NCI-H1436 (cell line): ENCODE results near the gene ADCY7.

Source experiments
- DNase-seq: peaks from one replicate; lab custom pipeline; 2025; lab: John Stamatoyannopoulos, UW

ADCY7 gene

DNA sequence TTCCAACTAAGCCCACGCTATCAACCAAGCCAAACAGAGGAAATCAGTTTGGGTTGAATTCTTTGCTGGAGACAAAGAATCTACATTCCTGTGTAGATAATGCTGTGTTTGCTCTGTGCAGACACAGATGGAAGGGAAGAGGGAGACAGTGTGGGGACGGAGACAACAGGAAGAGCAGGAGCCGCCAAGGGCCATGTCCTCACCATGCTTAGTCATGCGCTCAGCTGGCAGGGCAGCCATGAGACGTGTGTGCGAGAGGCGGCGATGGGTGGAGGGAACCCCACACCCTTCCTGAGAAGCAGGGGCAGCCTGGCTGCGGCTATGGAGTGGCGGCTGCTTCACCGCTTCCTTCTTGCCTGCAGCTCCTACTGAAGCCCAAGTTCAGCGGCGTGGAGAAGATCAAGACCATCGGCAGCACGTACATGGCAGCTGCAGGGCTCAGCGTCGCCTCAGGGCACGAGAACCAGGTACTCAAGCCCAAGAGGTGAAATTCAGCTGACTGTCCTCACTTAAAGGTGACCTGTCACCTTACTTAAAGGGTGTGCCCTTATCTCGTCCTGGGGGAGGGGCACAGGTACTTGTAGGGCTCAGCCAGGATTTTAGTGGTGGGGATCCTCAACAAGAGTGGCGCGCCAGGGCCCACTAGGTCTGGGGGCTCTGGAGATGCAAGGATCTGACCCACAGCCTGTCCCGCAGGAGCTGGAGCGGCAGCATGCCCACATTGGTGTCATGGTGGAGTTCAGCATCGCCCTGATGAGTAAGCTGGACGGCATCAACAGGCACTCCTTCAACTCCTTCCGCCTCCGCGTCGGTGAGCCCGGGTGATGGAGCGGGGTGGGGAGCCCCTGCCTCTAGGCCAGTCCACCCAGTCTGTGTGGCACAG, 47.5 kb downstream of the ADCY7 start:
- DNase-seq: no peak

DNA sequence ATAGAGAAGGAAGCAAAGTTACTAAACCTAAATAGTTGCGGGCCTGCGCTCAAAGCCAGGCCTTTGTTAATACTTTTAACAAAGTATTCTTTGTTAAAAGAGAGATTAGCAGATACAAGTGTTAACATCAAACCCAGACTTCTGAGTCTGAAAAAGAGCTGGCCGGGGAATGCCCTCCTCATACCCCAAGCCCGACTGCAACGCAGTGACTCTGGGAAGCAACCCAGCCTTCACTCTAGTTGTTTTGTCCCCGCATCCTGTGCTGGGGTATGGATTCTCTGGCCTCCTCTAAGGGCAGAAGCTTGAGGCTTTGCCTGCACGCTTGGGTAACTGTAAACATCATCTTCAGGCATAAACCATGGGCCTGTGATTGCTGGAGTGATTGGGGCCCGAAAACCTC, 48.3 kb downstream of the ADCY7 start:
- no peak for DNase-seq

DNA sequence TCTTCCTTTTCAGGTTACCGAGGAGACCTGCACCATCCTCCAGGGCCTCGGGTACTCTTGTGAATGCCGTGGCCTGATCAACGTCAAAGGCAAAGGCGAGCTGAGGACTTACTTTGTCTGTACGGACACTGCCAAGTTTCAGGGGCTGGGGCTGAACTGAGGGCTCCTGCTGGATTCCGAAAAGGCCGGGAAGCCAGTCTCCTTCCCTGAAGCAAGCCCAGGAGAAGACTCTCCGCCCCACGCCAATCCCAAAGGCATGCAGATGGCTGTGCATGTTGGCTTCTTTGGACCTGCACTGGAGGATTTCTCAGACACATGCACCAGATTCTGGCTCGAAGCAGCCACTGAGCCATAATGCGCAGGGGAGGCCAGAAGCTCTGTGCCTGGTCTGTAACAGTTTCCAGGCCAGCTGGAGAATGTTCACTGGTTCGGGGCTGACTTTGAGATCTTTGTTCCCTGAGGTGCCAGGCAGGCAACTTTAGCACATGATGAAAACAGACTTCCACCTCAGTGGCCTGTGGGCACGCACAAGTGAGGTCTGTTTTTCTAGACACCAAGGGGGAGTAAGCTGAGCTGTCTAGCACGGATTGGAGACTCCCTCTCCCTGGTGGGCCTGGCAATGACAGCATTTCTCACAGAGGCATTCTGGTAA, 49.1 kb downstream of the ADCY7 start:
- no peak for DNase-seq

DNA sequence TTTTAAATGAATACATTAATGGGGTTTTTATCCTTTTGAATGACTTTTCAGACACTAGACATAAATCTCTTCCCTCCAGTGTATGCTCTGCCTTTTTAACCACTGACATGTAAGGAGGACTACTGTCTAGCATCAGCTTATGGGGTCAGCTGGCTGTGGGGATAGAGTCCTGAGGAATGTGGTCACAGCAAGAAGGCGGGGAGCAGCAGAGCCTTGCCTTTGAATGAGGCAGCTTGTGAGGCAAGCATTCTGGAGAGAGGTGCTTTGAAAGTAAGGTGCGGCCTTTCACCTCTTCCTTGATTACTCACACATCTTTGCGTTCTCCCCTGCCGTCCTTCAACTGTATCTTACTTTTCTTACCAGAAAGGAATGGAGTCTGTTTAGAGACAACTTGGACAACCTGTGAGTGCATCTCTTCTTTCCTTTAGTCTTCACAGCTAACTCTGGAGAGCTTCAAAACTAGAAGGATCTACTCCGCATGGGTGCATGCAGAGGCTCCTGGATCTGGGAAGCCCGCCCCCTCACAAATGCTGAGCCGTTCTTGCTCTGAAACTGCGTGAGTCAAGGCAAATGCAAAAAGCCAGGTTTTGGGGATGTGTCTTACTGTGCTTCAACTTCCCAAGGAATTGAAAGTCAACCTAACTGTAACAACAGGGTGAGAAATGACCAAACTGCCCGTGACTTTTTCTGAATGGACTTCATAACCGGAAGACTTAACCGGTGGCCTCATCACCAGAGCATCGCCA, 49.9 kb downstream of the ADCY7 start:
- no peak for DNase-seq

DNA sequence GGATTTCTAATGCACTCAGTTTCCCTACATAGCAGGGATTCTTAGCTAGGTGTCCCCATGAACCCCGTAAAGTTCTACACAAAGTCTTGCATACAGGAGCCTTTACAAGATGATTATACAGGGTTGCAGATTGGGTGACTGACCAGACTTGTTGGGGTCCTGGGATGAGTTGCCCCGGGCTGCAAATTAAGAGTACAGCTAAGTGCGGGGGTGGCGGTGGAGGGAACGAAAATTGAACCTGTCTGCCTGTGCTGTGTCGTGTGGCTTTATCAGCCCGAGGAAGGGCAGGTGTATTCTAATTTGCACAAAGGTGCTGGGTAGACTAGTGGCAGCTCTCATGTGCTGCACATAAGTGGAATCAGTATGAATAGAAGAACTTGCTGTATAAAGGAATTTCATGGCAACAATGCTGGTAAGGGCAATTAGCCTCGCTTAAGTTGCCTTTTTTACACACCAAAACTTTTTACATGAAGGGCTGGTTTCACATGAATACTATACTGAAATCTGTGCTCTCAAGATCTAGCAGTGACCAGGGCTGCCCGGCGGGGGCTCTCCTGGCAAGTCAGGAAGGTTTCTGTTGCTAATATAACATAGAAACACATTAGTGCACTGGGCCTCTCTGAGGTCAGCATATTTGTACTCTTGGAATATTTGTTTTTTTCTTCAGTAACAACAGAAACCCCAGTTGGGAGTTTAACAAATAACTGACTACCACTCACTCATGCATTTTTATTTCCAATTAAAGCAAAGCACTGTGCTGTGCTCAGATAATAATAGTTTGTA, 50.7 kb downstream of the ADCY7 start:
- DNase-seq: no peak

DNA sequence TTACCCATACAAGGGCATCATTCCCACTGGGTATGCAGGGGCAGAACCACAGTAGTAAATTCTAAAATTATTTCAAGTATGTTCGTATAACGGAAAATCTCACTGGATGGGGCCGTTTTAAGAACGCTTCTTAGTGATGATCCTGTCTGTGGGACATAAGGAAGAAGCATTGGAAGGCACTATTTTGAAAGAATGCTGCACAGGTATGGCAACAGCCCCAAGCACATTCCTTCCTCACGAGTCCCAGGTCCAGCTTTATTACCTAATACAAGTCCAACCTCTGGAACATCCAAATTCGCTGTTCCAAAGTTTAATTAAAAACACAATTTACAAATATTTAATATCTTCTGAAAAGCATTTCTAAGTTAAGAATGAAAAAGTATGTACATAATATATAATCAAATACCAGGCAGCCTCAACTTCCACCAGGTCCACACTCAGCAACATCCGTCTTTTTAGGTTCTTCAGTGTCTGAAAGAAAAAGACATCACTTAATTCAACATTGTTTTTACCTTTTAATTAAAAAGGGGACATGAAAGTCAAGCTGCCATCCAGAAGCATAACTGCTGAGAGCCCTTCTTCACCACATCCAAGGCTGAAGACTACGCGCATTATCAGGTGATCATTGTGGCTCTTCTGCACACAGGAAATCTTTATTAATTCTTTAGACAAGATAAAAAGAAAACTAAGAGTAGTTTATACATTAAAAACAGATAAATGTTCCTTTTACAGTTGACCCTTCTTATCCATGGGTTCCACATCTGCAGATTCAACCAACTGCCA, 52.6 kb downstream of the ADCY7 start:
- no peak for DNase-seq

DNA sequence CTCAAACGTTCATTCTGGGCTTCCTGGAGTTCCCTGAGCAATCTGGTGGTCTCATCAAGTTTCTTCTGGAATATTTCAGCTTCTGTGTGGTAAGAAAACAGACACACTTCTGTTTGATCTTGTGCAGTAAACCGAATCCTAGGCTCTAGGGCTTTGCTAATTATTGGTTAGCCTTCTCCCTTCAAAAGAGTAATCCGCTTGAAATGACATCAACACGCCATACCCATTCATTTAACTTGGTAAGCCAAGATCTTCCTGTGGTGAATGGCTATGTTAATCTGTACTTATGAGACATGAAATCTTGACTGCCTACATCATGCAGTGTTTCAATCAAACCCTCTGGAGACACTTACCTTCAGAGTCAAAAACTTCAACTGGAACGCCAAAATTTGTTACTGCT, 54.0 kb downstream of the ADCY7 start:
- DNase-seq: no peak

DNA sequence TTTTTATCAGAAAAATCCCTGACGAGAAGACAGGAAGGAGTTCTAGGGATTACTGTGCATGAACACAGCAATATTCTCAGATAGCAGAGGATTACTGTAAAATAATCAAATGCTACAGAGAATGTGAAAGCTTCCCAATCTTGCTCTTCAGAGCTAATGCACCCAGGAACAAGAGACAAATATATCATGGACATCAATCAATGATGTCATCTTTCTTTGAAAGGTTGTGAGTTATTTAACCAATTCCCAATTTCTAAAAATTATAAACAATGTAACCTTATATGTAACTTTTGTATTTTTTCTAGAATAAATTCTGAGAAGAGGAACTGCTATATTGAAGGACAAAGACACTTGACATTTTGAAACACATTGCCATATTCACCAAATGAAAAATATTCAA, 56.0 kb downstream of the ADCY7 start:
- no peak for DNase-seq

DNA sequence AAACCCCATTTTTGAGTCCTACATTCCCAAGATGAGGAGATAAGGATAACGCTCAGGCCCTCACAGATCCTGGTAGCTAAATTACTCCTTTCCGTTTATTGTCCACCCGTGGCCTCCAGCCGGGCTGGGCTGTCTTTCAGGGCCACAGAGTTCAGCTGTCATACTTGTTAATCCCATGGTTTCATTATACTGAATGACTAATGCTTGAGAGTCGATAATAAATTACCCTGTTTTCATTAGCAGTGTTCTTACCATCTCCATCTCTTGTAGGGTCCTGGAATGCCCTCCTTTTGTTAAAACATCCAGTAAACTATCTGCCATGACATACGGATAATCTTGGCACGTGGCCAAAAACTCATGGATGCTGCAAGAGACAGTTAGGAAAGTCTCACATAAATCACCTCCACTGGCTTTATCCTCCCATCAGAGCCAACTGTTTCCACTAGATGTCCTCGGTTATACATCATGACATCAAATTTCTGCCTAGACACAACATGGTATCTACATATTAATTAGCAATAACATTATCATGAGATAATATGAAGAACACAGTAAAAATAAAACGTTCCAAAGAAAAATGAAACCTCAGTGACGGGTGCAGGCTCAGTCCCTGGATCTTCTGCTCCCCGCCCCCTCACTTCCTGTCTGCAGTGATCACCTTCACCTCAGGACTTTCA, 57.1 kb downstream of the ADCY7 start:
- DNase-seq: no peak

DNA sequence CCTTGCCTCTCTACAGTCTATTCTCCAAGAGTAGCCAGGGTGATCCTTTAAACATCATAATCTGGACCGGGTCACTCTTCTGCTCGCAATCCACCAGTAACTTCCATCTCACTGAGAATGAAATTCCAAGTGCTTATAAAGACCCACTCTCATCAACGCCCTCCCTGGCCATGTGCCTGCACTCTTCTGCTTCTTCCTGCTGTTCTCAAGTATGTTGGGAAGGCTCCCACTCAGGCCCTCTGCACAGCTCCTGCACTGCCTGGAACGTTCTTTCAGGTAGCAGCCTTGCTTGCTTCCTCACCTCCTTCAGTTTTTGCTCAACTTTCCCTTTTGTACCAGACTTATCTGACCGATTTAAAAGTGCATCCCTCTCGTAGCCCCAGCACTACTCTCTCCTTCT, 58.0 kb downstream of the ADCY7 start:
- DNase-seq: no peak

DNA sequence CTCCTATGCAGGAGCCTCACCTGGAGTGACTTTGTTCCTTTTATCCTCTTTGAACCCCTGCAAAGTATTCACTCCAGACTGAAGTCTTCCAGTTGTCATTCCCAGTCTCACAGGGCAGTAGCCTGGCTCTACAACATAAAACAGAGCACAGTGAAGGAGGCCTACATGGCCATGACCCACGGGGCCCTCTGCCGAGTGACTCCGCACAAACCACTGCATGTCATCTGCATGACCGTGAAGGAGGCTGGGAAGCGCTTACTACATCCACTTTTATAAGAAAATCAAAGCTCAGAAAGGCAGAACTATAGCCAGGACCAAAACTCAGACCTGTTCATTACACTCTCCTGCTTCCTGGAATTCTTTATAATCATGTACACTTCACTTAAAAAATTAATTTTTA, 59.9 kb downstream of the ADCY7 start:
- DNase-seq: no peak

DNA sequence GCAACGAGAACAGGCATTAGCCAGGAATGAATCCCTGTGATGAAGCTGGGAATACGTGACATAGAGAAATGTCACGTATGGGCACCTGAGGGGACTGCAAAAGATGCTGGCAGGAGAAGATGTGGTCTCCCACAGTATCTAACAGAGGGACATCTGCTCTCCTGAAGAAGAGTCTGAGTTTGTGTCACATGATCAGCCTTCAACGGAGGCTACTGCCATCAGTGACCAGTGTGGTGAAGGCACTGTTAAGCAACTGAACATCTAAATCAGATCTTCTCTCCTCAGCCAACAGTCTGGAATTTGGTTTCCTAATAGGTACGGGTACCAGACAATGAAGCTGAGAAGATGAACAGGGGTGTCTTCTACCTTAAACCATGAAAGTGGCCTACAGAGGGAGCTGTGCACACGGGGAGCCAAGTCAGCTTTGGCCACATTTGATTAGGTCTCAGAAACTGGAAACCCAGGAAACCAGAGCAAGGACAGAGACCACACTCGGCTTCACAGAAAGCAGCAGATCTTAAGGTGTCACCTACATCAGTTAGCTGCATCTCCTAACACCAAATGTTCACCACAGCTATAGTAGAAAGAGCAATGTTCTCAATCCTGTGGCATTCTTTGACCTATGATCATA, 60.6 kb downstream of the ADCY7 start:
- DNase-seq: no peak

DNA sequence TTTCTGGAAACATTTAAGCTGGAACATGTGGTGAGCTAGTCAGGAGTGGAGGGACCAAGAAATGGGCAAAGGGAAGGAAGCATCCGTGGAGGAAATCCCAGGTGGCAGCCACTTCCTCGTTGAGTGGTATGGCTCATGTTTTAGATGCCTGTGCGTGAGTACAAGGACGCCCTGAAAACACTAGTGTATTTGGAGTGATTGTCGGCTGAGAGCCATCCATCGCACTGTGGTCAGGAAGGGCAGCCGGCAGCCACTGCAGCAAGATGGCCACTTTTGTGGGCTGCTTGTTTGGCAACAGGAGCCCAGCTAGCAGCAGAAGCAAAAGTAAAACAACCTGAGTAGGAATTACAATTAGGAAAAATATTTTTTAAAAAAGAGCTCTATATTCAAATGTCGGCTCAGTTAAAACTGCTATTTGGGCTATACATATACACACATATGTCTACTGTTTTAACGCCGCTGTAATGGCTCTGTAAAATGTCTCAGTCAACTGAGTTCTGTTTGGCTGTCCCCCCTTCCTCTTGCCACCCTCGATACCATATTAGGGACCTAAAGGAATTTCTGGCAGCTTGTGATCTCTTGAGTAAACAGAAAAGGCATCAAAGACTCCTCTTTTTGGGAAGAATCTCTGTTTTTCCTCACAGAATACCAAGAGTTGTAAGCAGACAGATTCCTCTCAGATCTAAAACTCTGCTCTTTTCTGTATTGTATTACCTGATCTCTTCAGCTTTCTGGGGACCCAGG, 63.3 kb downstream of the ADCY7 start:
- DNase-seq: no peak

DNA sequence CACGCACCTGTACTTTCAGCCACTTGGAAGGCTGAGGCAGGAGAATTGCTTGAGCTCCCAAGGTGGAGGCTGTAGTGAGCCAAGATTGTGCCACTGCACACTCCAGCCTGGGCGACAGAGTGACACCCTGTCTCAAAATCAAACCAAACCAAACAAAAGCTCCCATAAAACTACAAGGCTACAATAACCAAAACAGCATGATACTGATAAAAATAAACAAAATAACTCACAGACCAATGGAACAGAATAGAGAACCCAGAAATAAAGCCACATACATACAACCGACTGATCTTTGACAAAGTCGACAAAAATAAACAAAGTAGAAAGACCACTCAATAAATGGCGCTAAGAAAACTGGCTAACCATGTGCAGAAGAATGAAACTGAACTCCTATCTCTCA, 65.2 kb downstream of the ADCY7 start:
- DNase-seq: no peak

DNA sequence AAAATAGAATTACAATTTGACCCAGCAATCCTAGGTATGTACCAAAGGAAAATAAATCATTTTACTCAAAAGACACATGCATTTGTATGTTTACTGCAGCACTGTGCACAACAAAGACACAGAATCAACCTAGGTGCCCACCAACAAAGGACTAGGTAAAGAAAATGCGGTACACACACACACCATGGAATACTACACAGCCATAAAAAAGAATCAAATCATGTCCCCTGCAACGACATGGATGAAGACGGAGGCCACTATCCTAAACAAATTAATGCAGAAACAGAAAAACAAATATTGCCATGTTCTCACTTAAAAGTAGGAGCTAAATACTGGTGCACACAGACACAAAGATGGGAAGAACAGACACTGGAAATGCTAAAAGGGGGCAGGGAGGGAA, 66.2 kb downstream of the ADCY7 start:
- DNase-seq: no peak

DNA sequence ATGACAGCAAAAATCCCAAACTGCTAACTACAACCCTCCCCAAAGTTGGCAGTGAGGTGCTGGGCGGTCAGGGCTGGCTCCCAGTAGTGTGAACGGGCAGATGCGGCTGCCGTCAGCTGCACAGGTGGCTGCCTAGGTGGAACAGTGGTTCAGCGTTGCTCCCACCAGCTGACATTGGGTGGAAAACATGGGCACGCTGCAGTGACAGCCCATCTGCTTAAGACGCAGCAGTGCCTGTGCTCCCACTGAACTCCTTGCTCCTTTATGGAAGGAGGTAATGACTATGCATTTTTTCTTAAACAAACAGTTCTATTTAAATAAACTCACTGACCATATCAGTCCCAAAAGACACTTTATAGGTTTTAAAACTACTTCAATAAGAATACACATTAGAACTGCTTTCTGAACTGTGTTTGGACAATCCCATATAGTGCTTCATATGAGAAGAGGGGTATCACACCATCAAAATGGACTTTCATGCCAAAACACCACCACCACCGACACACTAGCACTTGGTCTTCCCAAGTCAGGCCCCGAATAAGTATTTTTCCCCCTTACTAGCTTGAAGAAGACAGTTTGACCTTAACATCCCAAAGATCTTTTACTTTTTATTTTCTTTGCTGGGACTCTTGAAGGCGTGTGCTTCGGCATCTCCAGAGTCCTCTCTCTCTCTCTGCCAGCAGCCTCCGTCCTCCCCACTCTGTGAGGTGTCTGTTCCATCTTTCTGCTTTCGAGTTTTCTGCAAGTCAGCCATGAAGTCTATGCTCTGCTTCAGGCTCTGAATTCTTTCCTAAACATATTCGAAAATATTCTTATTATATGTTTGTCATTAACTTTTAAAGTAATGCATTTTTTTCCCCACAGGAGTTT, 68.0 kb downstream of the ADCY7 start:
- DNase-seq: no peak

DNA sequence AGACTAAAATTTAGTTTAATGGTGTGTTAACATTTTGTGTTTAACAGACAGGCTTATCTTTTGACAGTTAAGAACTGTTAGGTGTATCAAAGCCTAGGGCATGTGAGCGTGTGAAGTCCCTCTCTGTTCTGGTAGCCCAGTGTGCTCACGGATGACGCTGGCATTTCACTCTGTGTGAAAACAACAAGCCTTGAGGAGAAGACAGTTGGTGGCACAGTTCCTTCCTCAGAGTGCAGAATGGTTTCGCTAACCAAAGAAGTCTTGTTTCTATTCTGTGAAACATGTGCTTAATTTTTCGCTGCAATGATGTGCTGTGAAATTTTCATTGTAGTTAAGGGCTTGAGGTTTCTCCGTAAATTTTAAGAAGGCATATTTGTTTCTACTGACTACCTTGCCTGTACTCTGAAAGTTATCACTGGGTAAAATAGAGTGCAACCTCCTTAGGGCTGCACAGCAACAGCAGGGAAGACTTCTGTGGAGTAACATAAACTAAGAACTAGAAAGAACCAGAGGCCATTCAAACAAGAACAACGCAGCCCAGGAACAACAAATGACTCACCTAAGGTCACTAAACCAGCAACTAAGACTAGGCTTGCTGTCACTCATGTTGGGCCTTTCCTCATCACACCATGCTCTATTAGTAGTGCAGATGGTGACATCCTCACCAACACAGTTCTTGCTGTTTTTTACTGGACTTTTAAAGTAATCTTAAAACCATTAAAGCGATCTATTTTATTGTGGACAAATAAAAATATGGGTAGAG, 69.0 kb downstream of the ADCY7 start:
- no peak for DNase-seq

DNA sequence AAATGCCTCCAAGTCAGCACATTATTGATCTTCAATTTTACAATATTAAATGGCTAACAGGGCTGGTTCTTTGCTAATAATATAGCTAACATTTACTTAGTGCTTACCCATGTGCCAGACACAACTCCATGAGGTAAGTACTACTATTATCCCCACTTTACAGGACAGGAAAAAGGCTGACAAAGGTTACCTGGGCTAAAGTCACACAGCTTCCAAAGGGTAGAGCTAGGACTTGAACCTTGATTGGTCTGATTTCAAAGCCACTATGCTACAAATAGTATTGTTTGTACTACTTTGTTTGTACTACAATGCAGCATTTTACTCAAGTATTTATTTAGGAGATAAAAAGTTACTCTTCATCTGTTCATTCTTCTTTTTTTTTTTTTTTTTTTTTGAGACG, 70.5 kb downstream of the ADCY7 start:
- no peak for DNase-seq
